DMS 273 treated with DMSO at 0.1 percent for 48 hours (cell line): ENCODE measurements around the gene JPT1.

Experiments
- DNase-seq: peaks from one replicate; lab custom pipeline; 2025; lab: John Stamatoyannopoulos, UW

The JPT1 gene

DNA sequence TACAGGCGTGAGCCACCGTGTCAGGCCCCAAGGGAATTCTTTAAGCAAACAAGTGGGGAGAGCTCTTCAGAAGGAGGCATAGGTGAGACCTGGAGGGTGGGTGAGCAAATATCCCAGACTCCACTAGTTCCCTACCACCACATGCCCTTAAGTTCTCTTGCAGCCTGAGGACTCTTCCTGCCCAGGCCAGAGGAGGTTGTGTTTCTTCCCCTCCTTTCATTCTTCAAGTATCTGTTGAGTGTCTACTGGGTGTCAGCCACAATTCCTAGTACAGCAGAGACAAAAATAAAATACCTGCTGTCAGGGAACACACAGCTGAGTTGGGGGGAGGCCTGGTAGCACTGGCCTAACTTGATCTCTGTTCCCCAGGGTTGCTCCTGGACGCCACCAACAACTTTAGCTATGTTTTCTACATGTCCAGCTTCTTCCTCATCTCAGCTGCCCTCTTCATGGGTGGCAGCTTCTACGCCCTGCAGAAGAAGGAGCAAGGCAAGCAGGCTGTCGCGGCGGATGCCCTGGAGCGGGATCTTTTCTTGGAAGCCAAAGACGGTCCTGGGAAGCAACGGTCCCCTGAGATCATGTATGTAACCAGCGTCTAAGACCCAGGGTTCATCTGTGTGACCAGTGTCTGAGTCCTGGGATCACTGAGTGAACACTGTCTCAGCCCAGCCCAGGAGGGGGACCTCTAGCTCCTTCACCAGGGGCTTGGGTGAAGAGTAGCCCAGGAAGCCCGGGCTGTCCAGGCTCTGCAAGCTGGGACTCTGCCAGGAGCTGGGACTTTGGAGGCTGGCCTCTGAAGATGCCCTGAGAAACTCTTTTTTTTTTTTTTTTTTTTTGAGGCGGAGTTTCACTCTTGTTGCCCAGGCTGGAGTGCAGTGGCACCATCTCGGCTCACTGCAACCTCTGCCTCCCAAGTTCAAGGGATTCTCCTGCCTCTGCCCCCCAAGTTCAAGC lies 50.4 kb downstream of the JPT1 start:
- no peak for DNase-seq

DNA sequence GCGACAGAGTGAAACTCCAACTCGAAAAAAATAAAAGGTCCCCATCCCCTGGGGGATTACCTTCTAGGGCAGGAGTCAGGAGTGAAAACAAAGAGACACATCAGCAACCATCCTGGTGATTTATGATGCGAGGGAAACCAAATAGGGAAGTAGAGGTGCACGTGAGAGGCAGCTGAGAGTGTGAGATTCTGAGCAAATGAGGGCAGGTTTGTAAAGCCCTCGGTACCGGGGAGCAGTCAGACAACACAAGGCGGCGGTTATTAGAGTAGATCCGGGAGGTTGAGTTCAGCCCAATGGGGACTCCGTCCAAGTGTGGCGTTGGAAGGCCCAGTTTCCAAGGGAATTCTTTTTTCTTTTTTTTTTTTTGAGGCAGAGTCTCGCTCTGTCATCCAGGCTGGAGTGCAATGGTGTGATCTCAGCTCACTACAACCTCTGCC lies 51.9 kb downstream of the JPT1 start:
- no peak for DNase-seq

DNA sequence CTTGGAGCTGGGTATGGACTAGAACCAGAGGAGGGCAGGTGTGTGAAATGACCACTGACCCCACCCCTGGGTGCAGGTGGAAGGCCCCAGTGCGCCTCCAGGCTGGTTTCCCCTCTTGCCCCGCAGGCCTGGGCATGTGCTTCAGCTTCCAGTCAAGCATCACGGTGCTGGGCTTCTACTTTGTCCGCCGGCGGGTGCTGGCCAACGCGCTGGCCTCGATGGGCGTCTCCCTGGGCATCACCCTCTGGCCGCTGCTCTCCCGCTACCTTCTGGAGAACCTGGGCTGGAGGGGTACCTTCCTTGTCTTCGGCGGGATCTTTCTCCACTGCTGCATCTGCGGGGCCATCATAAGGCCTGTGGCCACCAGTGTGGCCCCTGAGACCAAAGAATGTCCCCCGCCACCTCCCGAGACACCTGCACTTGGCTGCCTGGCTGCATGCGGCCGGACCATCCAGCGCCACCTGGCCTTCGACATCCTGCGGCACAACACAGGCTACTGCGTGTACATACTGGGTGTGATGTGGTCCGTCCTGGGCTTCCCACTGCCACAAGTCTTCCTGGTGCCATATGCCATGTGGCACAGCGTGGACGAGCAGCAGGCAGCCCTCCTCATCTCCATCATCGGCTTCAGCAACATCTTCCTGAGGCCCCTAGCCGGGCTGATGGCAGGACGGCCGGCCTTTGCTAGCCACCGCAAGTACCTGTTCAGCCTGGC lies 54.3 kb downstream of the JPT1 start:
- DNase-seq: no peak

DNA sequence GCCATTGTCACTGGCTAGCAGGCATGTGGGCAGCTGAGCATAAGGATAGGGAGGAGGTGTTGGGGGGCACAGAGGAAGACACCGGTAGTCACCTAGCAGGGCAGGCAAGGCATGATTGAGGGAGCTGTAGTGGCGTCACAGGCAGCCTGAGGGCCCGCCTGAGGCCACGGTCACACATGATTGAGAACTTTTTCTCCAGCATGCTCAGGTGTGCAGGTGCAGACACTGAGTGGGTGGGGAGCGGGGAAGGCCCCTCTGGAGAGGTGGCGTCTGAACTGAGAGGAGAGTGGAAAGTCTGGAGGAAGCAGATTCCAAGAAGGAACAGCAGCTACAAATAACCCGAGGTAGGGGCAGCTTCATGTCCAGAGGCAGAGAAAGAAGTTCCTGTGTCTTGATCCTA lies 55.5 kb downstream of the JPT1 start:
- no peak for DNase-seq

DNA sequence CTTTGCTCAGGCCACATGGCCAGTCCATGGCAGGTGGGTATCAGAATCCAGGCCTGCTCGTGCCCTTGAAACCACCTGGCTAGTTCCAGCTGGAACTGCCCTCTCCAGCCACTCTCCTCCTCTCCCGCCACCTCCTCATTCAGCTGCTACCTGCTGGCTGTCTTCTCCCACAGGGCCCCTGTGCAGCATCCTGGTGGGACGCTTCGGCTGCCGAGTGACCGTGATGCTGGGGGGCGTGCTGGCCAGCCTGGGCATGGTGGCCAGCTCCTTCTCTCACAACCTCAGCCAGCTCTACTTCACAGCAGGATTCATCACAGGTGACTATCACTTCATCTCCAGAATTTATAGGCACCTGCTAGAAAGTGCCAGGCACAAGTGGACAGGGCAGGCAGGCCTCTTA lies 56.4 kb downstream of the JPT1 start:
- no peak for DNase-seq

DNA sequence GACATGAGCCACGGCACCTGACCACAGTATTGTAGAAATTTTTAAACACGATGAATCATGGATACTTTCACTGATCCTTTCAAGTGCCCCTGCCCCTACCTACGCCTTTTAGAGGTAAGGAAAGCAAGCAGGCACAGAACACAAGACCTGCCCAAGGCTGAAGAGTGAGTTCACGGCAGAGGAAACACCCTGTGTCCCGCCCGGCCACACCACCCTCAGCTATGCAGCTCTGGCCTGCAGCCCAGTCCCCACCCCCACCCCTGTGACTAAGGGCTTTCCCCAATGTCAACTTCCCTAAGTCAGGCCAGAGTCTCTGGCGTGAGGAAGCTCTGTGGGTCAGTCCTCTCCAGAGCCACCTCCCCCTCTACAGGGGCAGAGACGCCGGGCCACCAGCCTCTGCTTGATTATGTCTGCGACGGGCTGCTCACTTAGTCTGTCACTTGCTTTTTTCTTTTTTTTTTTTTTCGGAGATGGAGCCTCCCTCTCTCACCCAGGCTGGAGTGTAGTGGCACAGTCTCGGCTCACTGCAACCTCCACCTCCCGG lies 58.2 kb downstream of the JPT1 start:
- DNase-seq: no peak

DNA sequence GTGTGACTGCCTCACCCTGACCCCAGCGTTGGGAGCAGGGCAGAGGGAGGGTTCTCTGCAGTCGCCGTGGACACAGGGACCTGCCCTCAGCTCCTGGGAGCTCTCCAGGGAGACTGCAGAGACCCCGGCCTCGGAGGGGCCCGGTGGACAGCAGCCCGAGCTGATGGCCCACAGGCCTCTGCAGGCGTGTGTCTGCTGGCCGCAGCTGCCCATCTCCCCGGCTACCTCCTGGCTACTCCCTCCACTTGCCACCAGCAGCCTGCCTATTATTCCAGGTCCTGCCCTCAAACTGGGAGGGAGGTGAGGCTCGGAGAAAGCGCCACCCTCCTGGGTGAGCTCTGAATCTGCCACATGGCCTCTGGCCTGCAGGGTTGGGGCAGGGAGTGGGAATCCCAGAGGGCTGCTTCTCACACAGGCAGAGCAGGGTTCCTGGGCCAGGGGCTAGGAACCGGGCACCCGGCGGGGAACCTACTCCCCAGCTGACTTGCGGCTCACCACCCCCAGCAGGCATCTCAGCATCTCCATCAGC lies 59.4 kb downstream of the JPT1 start:
- no peak for DNase-seq

DNA sequence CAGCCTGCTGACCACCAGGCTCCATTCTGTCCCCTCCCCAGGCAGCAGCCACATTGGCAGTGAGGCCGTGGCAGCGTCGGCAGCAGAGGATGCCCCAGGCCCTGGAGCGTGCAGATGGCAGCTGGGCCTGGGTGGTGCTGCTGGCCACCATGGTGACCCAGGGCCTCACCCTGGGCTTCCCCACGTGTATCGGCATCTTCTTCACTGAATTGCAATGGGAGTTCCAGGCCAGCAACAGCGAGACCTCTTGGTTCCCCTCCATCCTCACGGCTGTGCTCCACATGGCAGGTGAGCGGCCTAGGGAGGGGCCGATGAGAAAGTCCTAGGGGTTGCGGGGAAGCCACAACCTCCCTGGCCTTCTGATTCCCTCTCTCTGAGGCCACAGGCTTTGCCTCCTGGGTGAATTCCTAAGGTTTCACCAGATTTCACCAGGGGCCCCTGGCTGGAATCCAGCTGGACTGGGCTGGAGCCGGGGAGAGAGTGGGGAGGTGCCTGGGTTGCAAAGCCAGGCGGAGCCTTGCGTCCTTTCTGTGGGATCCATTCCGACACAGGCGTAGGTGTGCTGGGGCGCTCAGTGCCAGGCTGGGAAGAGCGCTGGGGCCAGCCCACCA lies 60.7 kb downstream of the JPT1 start:
- DNase-seq: no peak

DNA sequence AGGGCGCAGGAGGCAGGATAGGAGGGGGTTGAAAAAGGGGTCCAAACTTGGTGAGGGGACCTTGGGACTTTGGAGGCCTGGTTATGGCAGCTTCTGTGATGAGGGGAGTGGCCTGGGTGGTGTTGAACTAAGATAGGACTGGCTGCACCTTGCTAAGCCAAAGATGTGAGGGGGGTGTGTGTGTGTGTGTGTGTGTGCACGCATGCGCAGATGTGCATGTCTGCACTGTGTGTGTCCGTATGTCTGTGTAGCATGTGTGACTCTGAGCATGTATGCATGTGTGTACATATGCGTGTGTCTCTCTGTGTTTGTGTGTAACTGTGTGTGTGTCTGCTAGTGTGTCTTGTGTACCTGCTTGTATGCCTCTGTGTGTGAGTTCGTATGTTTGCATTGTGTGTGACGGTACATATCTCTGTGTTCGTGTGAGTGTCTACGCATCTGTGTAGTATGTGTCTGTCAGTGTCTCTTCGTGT lies 62.4 kb downstream of the JPT1 start:
- no peak for DNase-seq

DNA sequence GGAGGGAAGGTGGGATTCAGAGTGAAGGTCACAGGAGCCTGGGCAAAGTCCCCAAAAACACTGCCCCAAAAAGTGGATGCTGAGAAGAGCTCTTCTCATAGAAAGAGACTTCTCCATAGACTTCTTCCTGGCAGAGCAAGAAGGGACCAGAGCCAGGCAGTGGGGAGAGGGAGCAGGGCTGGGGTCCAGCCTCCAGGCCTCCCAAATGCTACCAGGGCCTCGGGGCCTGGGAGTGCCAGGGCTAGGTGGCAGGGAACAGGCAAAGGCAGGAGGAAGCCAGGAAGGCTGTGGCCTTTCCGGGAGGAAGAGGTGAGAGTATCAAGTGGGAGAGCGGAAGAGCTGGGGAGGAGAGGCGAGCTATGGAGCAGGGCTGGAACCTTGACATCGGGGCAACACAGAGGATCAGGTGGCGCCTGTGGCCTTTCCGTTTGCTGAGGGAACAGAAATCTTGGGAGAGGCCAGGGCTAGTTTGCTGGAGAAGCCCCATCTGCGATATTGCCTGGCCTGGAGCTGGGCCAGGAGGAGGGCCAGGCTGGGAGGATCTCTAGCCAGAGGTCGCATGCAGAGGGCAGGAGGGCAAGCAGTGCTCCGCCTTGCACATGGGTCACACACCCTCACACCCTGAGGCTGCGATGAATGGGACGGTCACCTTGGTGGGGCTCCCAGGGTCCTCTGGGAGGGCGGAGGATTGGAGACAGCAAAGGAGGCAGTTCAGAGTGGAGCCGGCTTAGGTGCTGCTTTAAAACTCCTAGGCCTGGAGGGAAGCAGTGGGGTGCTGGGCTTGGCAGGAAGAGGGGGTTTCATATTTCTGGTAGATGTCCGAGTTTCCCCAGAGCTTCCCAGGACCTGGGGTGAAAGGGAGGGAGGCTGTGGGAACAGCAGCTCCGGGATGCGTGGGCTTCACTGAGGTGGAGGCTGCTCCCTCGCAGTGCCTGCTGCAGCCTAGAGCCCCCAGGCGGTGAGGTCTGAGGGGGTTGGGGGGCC lies 63.1 kb downstream of the JPT1 start:
- DNase-seq: no peak

DNA sequence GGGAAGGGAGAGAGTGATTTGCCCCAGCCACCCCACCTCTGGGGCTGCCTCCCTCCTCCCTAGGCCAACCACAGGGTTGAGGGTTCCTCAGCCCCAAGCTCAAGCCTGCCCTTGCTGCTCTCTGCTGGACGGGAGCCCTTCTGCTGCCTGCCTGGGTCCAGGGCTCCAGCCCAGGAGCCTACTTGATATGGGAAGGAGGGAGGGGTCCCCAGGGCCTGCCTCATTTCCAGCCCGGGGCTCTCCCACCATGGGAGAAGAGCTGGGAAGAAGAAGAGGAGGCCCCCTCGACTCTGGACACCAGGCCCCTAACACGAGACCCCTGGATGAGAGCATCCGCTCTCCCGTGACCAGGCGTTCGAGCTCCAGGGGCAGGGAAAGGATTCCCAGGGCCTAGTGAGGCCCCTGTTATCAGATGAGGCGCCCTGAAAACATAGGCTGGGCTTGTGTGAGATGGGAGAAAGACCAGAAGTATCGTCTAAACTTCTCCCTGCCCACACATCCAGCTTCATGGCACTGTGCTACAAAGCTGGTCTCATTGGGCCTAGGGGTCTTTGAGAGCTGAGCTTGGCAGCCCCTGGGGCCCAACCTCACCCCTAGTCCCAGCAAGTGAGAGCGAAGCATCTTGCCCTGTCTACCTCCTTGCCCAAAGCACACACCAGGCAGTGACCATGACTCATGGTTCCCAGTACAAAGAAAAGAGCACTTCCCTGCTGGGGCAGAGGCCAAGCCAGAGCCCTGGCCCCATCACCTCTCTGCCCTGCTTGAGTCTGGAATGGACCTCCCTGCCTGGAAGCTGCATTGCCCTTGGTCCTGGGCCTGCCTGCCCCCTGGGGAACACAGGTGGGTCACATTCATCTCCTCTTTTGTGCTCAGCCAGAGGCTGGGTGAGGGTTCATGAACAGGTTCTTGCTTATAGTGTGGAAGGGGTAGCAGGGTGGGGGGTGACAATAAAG lies 65.6 kb downstream of the JPT1 start:
- DNase-seq: no peak

DNA sequence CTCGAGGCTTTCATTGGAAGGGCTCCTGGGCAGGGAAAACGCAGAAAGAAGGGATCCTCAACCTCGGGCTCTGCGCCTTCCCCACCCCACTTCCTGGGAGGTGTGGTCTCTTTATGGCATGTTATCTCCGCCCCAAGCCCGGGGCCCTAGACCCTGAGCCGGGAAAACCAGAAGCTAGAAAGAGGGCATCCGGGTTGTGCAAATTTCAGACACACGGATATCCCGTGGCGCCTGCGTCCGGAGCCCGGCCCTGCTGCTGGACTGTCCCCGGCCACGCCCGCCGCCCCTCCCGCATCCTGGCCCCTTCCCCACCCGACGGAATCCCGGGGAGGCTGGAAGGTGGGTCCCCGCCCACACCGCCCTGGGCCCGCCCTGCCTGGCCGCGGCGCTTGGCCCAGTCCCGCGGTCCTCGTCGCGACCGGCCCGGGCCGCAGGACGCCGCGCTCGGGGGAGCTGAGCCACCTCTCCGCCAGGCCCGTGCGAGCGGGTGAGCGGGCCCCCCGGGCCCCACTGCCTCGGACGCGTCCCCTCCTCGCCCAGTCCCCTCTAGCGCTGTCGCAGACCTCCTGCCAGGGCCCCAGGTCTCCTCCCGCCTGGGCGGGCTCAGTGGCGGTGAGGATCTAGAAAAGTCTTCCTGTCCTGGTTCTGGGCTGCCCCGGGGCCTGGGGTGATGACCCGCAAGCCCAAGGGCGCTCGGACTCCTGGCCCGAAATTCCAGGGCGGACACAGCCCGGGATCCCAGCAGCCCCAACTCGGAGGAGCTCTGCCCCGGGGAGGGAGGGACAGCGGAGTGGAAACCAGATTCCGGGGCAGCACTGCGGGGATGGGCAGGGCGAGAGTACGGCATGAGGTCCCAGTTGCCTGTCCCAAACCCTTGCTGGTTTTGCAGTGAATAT lies 66.5 kb downstream of the JPT1 start, which contains the start of gene SLC16A5:
Gene SLC16A5 (plus strand): TSS at position 397 of the 896 bp plus-strand sequence. CDS start 5,683 bp downstream, outside the sequence.
- no peak for DNase-seq

DNA sequence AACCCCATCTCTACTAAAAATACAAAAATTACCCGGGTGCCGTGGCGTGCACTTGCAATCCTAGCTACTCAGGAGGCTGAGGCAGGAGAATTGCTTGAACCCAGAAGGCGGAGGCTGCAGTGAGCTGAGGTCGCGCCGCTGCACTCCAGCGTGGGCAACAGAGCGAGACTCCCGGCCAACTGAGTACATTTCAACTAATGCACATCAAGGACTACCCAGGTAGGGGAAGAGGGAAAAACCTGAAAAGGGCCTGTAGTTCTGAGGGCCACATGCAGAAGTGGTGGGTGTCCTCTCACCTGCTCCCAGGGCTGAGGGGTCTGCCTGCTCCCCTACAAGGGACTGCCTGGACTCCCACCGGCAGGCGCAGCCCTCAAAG lies 67.1 kb downstream of the JPT1 start:
- DNase-seq: no peak

DNA sequence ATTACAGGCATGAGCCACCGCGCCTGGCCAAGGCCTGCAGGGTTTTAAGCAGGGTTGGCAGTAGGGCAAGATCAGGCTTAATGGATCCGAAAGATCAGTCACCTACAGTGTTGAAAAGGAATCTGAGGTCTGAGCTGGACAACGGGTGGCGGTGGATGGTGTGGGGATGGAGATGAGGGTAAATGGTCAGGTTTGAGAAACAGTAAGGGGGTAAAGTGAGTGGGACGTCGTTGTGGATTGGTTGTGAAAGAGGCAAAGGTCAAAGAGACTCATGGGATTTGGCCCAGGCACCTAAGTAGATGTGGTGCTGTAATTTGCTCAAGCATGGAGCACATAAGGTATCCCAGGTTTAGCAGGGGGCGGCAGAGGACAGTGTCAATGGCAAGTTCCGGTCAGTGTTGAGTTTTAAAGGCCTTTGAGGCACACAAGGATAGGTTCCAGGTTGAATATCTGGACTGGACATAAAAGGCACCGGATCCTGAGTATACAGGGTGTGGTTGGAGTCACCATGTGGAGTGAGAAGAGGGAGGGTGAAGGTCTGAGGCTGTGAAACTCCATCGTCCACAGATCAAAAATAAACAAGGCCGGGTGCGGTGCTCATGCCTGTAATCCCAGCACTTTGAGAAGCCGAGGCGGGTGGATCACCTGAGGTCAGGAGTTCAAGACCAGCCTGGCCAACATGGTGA lies 67.7 kb downstream of the JPT1 start:
- DNase-seq: no peak
